Medulla oblongata (tissue), 1 donor: ENCODE measurements around the gene MFSD6L.
A peak's percentile ranks its signal among the peaks of the same experiment; 100 is the strongest.

Experiments used
- DNase-seq: peaks from one replicate; pipeline ENCODE4 v3.0.0-alpha.2; 2015; ENCODE audit errors: extremely low spot score

Gene MFSD6L

DNA sequence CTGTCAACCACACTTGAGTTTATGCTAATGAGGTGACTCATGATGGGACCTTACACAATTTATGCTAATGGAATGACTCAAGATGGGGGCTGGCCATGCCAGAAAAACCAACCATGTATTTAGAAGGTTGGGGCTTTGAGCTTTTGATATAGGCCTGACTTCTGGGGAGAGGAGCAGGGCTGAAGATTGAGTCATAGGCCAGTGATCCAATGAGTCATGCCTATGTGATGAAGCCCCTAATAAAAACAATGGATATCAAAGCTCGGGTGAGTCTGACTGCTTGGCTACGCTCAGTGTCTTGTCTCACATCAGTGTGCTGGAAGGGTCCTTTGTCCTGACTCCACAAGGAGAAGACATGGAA lies 7.3 kb downstream of the MFSD6L start:
- DNase-seq, result no peak

DNA sequence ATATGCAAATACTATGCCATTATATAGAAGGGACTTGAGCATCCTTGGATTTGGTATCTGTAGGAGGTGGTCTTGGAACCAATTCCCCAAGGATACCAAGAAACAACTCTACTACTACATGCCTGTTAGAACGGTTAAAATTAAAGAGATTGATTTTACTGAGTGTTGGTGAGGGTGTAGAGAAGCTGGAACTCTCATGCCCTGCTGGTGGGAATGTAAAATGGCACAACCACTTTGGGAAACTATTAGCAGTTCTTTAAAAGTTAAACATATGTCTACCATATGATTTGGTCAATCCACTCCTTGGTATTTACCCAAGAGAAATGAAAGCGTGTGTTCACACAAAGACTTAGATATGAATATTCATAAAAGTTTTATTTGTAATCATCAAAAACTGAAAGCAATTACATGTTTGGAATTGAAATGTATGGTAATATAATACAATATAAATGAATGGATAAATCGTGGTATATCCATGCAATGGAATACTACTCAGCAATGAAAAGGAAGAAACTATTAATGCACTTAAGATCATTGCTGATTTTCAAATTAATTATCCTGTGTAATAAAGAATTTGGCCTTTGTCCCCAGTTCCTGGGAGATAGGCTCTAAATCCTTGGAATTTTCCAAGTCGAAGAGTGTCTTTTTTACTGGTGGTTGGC lies 7.8 kb downstream of the MFSD6L start:
- no peak for DNase-seq

DNA sequence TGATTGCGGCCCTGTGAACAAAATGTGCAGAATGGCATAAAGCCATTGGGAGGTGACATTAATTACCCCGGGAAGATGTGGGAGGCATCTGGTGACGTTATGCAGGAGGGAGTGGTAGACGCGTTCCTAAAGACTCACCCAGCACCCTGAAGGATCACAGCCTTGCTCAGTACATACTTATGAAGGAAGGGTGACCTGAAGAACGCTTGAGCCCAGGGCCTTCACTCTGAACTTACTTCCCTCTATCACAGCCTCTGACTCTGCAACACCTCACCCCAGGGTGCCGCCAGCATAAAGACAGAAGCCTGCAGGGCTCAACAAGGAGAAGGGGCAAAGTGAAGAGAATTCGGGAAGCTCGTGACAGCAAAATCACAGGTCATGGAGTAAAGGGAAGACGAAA lies 9.4 kb downstream of the MFSD6L start:
- DNase-seq, result no peak

DNA sequence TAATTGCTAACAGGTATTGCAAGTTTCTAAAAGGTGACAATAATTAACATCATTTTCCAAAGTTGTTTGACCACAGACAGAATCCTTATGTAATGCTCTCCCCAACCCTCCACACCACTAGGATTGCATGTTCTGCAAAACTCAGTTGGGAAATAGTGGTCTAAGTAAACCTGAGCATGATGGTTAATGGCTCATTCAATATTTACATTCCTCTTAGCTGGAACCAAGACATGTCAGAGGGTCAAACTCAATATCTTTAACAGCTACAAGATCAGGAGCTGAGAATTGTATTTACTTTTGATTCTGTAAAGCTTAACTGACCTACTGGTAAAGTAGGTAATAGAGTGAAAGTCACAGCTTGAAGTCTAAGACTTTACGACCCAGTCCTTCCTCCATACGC lies 10.2 kb downstream of the MFSD6L start:
- DNase-seq, result no peak

DNA sequence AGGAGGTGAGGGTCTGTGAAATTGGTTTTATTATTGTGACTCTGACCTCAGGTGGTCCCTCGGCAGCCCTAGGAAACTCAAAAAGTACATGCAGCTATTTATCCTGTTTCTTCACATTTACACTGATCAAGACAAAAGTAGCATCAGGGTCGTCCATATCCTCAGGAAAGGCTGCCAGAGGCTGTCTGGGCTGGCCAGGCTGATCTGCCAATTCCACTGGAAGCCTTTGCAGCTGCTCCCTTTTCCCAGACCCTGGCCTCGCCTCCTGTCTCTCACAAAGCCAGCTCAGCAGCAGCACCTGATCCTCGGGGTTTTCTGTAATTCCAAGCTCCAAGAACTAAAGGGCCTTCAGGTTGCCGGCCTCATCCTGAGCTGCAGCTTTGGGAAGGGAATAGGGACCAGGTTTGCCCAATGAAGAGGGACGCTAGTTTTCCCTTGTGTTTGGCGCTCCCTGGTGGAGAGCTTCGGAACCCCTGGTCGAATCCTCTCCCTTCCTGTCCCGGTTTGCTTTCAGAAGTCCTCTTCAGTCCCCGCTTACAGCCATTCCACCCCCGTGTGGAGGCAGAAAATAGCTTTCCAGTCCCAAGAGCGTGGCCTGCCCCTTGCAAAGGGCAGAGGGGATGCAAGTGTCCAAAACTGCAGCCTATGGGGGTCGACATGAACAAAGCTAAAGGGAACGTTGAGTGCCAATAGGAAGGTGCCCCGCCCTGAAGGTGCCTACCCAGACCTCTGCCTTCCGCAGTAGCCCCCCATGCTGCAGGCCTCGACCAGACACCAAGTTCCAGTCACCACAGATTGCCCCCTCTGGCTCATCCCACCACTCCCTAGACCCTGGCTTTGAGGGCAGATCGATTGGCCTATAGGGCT lies 13.4 kb downstream of the MFSD6L start:
- DNase-seq, result peak; percentile 64

DNA sequence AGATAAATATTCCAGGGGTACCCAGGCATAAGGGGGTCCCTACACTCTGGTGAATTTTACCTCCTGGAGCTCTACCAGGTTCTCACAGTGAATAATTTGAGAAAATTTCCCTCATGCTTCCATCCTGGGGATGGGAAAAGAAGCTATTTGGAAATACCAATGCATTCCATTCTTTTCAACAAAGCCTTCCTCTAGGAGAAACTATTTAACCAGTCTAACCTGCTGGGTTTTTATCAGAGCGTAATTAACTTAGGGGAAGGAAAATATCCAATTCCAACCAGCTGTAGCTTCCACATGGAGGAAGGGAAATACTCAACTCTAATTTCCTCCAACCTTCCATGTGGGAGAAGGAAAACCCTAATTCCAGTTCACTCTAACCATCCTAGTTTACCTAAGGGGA lies 17.0 kb downstream of the MFSD6L start:
- no peak for DNase-seq

DNA sequence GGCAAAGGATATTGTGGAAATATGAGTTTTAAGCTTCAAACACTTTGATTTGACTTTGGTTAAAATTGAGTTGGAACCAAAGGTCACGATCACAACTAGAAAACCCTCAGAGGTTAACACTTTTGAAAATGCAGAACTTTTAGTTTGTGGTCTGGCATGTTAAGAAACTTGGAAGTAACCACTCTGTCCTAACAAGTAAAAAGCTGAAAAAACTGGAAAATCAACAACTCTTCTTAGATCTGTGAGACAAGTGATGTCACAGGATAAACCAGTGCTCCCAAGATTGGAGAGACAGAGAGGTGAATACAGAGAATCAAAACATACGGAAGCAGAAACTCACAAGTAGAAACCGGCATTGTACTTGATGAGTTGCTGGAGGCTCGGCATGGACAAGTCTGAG lies 17.4 kb downstream of the MFSD6L start:
- no peak for DNase-seq

DNA sequence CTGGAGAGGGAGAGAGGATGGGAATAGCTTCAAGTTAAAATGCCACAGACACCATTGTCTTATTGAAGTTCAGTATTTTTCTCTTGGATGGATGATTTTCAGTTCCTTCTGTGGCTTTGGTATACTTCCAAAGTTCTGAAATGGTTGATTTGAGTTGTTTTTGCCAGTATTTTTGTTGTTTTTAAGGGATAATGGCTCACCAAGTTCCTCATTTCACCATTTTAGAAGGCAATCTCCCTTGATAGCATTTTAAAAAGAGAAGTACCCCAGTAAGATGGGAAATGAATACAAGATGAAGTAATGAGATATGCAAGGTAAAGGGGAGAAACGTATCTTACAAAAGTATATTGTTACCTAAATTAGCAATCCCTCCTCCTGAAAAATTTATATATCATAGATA lies 22.3 kb downstream of the MFSD6L start:
- DNase-seq, result peak; percentile 48

DNA sequence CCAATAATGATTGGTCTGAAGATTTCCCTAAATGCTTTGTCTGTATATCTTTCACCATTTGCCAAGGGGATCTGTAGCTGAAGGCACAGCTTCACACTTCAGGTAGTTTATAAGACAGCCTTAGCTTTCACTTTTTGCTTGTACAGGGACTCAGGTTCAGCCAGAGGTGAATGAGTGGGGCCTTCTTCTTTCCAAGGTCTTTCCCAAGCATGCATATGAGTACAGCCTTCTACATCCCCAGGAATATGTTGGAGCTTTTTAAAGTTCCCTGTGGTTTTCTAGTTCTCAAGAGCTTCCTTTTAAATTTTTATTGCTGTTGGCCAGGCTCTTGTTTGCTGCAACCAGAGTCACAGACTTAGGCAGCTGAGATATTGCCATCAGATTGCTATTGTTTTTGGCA lies 22.9 kb downstream of the MFSD6L start:
- no peak for DNase-seq

DNA sequence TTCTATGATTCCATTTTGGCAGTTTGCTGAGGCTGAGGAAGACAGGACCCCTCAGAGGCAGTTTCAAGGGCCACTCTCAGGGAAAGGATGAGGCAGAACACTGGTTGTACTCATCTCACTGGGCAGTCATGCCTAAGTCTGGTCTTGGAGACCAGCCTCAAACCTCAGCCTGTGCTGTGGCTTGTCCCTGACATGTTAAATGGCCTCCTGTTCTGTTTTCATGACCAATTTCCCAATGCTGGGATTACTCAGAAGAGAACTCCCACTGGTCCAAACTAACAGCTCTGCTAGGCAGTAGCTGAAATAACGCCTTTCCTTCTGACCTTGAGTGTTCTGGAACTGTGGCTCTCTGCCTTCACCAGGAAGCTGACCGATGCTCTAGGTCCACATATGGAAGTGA lies 32.4 kb downstream of the MFSD6L start:
- DNase-seq, result no peak

DNA sequence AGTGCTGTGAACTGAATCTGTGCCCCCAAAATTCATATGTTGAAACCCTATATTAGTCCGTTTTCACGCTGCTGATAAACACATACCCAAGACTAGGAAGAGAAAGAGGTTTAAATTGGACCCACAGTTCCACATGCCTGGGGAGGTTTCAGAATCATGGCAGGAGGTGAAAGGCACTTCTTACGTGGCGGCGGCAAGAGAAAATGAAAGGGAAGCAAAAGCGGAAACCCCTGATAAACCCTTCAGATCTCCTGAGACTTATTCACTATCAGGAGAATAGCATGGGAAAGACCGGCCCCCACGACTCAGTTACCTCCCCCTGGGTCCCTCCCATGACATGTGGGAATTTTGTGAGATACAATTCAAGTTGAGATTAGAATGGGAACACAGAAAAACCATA lies 37.2 kb downstream of the MFSD6L start:
- no peak for DNase-seq

DNA sequence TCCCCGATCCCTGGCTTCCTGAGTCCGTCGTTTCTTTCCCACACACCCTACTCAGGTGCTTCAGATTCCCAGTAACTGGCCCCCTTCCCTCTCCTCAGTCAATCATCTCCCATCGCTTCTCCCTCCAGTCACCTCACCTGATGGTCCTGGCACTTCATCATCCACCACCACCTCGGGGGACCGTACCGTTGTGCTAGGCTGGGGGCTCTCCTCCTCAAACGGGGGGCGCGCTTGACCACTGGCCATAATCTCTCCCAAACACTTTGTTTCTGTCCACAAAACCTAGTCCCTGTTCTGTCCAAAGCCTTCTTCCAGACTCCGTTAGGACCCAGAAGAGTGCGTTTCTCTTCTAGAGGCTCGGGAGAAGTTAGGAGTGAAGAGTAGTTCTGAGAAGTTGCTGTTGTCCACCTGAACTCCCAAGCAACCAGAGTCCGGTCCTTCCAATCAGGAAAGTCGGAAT lies 41.0 kb downstream of the MFSD6L start, which contains the start of gene SPDYE4:
TSS of gene SPDYE4 (minus strand) at position 410 of the 460 bp plus-strand sequence. CDS start at position 246, 164 bp downstream.
- no peak for DNase-seq

DNA sequence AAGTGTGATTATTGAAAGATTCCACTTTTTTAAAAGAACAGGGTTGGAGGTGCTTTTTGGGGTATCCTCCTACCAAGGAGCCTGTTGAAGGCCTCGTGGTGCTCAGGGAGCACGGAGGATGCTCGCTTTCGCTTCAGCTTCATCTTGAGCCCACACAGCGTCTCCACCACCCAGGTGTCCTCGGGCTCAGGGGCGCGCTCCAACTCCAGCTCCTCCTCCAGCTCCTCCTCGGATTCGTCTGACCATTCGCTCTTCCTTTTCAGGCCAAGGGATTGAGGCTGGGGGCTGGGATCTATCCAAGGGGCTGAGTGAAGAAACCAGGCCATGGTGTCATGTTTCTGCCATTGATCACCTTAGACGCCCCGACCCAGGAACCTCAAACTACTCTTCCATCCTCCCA lies 42.0 kb downstream of the MFSD6L start:
- DNase-seq, result no peak

DNA sequence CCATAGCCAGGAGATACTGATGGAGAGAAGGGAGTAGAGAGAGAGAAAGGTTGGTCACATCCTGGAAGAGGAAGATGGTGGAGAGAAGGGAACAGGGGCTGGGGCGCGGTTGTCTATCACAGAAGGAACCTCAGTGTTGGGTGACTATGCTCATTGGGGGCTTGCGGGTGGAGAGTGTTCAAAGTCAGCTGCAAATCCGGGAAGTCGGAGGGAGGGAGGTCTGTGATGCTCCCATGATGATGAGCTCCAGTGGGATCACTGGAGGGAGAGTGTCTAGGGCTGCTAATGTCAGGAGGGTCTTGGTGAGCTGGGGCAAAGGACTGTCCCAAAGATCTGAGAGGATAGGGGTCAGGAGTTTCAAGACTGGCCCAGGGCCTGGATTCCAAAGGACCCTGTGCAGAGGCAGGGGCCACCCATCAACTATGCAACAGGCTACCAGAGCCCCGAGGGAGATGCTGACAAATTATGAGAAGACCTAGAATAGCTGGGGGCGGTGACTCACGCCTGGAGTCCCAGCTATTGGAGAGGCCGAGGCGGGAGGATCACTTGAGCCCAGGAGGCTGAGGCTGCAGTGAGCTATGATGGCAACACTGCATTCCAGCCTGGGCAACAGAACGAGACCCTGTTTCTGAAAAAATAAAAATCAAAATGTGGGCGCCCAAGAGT lies 43.4 kb downstream of the MFSD6L start:
- no peak for DNase-seq

DNA sequence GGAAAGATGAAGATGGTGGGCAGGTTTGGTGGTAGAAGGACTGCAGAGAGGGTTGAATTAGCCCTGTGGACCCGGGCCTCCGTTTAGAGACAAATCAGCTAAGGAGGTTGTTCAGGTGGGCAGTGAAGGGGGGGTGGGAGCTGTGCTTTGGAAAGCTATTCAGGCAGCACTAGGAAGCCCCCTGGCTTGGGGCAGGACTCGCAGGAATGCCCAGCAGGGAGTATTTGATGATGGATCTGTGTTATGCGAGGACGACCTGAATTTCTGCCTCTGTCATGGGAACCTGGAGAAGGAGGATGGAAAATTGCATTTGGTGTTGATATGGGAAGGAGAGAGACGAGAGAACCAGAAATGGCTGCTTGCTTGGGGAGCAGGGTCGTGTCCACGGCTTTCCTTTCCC lies 44.3 kb downstream of the MFSD6L start:
- no peak for DNase-seq

DNA sequence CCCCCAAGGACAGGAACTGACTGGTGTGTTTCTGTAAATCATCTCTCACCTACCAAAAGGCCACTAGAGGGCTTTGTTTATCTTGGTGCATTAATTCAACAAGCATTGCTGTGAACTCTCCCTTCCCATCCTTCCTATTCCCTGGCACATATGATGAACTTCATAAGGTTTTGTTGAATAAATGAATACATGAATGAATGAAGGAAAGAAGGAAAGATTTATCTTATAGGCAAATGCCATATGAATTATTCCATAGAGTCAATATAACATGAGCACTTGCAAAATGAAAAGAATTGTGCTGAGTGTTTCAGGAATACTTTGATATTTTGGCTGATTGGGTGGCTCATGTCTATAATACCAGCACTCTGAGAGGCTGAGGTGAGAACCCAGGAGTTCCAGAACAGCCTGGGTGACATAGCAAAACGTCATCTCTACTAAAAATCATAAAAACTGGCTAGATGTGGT lies 45.2 kb downstream of the MFSD6L start:
- DNase-seq, result no peak

DNA sequence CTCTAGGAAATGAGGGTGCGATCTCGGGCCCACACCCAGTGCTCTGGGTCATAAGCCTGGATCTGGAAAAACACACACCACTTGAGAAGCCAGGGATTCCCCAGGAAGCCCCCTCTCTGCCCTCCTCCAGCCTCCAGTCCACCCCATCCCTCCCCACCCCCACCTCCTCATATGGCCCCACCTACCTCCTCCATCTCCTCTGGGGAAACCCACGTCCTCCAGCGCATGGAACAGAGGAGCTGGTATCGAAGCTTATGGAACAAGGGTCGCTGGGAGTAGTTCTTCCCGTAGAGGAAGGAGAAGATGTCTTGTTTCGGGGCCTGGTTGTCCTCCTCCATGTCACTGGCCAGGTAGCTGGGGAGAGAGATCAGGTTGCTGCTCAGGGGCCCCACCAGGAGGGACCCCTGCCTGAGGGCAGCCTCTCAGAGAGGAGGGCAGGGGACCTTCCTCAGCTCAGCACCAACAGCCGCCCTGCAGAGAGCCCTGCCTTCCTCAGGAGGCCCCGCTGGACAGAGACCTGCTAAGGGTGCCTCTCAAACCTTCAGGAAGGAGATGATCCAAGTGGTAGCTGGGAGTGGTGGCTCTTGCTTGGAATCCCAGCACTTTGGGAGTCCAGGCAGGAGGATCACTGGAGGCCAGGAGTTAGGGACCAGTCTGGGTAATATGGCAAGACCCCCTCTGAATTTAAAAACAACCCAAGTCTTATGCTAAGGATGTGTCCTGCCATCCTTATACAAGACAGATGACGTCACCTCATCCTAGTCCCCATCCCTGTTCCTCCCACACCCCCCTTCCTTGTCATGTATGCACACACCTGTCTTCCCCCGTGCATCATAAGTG lies 45.8 kb downstream of the MFSD6L start:
- DNase-seq, result no peak

DNA sequence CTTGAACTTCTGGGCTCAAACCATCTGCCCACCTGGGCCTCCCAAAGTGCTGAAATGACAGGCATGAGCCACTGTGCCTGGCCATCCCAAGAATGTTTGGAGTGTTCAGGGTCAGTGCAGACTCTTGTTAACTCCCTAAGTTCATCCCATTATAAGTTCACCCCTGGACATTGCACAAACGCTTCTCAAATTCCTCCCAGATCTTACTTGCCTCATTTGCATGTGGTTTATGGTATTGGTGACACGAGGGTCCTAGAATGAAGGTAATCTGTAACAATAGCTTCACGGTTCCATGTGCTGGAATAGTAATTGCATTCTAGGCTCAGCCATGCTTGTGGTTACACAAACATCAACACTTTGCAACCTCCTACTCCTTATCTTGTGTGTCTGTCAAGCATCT lies 49.5 kb downstream of the MFSD6L start:
- DNase-seq, result no peak

DNA sequence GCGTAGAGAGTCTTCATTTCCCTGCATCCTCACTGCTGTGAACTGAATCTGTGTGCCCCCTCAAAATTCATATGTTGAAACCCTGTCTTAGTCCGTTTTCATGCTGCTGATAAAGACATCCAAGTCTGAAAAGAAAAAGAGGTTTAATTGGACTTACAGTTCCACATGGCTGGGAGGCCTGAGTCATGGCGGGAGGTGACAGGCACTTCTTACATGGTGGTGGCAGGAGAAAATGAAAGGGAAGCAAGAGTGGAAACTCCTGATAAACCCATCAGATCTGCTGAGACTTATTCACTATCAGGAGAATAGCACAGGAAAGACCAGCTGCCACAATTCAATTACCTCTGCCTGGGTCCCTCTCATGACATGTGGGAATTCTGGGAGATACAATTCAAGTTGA lies 51.4 kb downstream of the MFSD6L start:
- DNase-seq, result no peak
